GM19351 (cell line): Measurements from ENCODE around the gene CA11.
A peak's percentile ranks its signal among the peaks of the same experiment; 100 is the strongest.

ENCODE experiments used
- ATAC-seq: cut with Tn5 transposase; IDR thresholded peaks from one replicate; pipeline ENCODE4 v1.9.1; 2021; ENCODE audit warnings: mild to moderate bottlenecking, moderate library complexity; ENCODE audit not compliant: unreplicated experiment

CA11 gene

GRCh38 chr19:48588670-48589401 lies 57.2 kb downstream of the CA11 start:
- ATAC-seq: peak; percentile 50
